SHP77 (cell line): ENCODE measurements around the gene CADM2.

ENCODE experiments used
- DNase-seq, 2 experiments: peaks; one replicate each; lab custom pipeline; 2025; lab: John Stamatoyannopoulos, UW

The CADM2 gene

GRCh38 chr3:85572426-85572825 is 613.6 kb downstream of the CADM2 start:
- peak in 1 of 2 experiments; percentile 11 for DNase-seq

GRCh38 chr3:85572978-85573377 is 614.2 kb downstream of the CADM2 start:
- no peak for DNase-seq

- no peak for DNase-seq
Measured at GRCh38 chr3:85574006-85574705, 615.4 kb downstream of the CADM2 start.

GRCh38 chr3:85576091-85576690 is 617.4 kb downstream of the CADM2 start:
- DNase-seq: peak; percentile 7 to 39

GRCh38 chr3:85576697-85577200 is 618.0 kb downstream of the CADM2 start:
- no peak for DNase-seq

GRCh38 chr3:85584779-85585356 is 626.1 kb downstream of the CADM2 start:
- DNase-seq: no peak

- no peak for DNase-seq
Measured at GRCh38 chr3:85586018-85586417, 627.2 kb downstream of the CADM2 start.

GRCh38 chr3:85589145-85589544 is 630.4 kb downstream of the CADM2 start:
- no peak for DNase-seq

- DNase-seq: no peak
Measured at GRCh38 chr3:85591451-85591850, 632.7 kb downstream of the CADM2 start.

GRCh38 chr3:85592256-85592655 is 633.5 kb downstream of the CADM2 start:
- no peak for DNase-seq

- DNase-seq: no peak
Measured at GRCh38 chr3:85594676-85595075, 635.9 kb downstream of the CADM2 start.

GRCh38 chr3:85603378-85603777 is 644.6 kb downstream of the CADM2 start:
- DNase-seq: no peak

- DNase-seq: no peak
Measured at GRCh38 chr3:85604641-85605040, 645.9 kb downstream of the CADM2 start.

GRCh38 chr3:85605066-85605465 is 646.3 kb downstream of the CADM2 start:
- no peak for DNase-seq

- DNase-seq: no peak
Measured at GRCh38 chr3:85626662-85627061, 667.9 kb downstream of the CADM2 start.

GRCh38 chr3:85627932-85628331 is 669.1 kb downstream of the CADM2 start:
- DNase-seq: no peak

GRCh38 chr3:85631070-85631469 is 672.3 kb downstream of the CADM2 start:
- DNase-seq: no peak

- DNase-seq: no peak
Measured at GRCh38 chr3:85632921-85633320, 674.1 kb downstream of the CADM2 start.

GRCh38 chr3:85652360-85652759 is 693.6 kb downstream of the CADM2 start:
- no peak for DNase-seq

GRCh38 chr3:85660451-85660850 is 701.7 kb downstream of the CADM2 start:
- no peak for DNase-seq

- no peak for DNase-seq
Measured at GRCh38 chr3:85662462-85662861, 703.7 kb downstream of the CADM2 start.

- no peak for DNase-seq
Measured at GRCh38 chr3:85667744-85668143, 709.0 kb downstream of the CADM2 start.

GRCh38 chr3:85670634-85671205 is 711.9 kb downstream of the CADM2 start:
- DNase-seq: no peak
